WTC11 (cell line): ENCODE data around the gene MAPK8IP1.

ENCODE experiments used
- ETV6 ChIP-seq: sonication (generic); formaldehyde crosslinking; IDR thresholded peaks from 2 replicates; pipeline ENCODE4 v1.8.1; 2022; ENCODE audit warnings: mild to moderate bottlenecking, missing genetic modification reagents
- JUN ChIP-seq: sonication (generic); formaldehyde crosslinking; IDR thresholded peaks from 2 replicates; pipeline ENCODE4 v1.8.0; 2023; ENCODE audit warnings: mild to moderate bottlenecking, missing genetic modification reagents
- KAT7 ChIP-seq: sonication (generic); formaldehyde crosslinking; IDR thresholded peaks from 2 replicates; pipeline ENCODE4 v1.8.1; 2023; ENCODE audit warnings: missing genetic modification reagents, mild to moderate bottlenecking, borderline replicate concordance
- NR3C1 ChIP-seq: sonication (generic); formaldehyde crosslinking; conservative IDR thresholded peaks from 2 replicates; pipeline ENCODE4 v1.8.1; 2023; ENCODE audit warnings: low read depth, mild to moderate bottlenecking, missing genetic modification reagents
- PRDM15 ChIP-seq: sonication (generic); formaldehyde crosslinking; IDR thresholded peaks from 2 replicates; pipeline ENCODE4 v1.8.0; 2022; ENCODE audit warnings: missing genetic modification reagents
- TEAD4 ChIP-seq: sonication (generic); formaldehyde crosslinking; IDR thresholded peaks from 2 replicates; pipeline ENCODE4 v1.8.0; 2022; ENCODE audit warnings: mild to moderate bottlenecking, missing genetic modification reagents
- ZNF423 ChIP-seq: fragments of 250-450 bp; sonication (Bioruptor Pico); IDR thresholded peaks from 2 replicates; pipeline ENCODE4 v2.1.2; 2022; ENCODE audit warnings: mild to moderate bottlenecking, moderate library complexity
- TF ChIP-seq, protein P1 (sequence below): fragments of 200-600 bp; IDR thresholded peaks from 2 replicates; pipeline ENCODE4 v1.8.0; 2022; ENCODE audit warnings: antibody characterized with exemption
- TF ChIP-seq, protein P2 (sequence below): sonication (generic); formaldehyde crosslinking; IDR thresholded peaks from 2 replicates; pipeline ENCODE4 v1.8.0; 2022; ENCODE audit warnings: mild to moderate bottlenecking, missing genetic modification reagents

DNA sequence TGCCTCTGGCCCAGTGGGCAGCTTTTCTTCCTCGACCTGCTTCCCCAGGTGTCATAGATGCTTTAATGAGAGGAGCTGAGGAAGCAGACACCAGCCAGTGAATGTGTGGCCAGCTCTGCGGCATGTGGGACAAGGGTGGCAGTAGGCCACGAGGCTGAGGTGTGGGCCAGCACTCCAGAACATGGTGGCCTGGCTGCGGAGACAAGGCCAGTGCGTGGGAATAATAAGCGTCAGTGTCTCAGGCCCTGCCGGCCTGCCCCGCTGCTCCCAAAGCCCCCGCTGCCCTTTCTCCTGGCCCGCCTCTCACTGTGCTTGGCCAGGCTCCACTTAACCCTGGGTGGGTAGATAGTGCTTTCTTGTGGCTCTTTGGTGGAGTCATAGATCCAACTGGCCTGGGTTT, 2.1 kb downstream of the MAPK8IP1 start:
- no peak for TF ChIP-seq JUN (CRISPR knock-in tag)
- no peak for TF ChIP-seq NR3C1 (CRISPR knock-in tag)
- TF ChIP-seq, protein P1, sequence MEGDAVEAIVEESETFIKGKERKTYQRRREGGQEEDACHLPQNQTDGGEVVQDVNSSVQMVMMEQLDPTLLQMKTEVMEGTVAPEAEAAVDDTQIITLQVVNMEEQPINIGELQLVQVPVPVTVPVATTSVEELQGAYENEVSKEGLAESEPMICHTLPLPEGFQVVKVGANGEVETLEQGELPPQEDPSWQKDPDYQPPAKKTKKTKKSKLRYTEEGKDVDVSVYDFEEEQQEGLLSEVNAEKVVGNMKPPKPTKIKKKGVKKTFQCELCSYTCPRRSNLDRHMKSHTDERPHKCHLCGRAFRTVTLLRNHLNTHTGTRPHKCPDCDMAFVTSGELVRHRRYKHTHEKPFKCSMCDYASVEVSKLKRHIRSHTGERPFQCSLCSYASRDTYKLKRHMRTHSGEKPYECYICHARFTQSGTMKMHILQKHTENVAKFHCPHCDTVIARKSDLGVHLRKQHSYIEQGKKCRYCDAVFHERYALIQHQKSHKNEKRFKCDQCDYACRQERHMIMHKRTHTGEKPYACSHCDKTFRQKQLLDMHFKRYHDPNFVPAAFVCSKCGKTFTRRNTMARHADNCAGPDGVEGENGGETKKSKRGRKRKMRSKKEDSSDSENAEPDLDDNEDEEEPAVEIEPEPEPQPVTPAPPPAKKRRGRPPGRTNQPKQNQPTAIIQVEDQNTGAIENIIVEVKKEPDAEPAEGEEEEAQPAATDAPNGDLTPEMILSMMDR = no peak
- TF ChIP-seq, protein P2, sequence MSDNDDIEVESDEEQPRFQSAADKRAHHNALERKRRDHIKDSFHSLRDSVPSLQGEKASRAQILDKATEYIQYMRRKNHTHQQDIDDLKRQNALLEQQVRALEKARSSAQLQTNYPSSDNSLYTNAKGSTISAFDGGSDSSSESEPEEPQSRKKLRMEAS (CRISPR knock-in tag) = no peak
- TF ChIP-seq PRDM15 (CRISPR knock-in tag) = no peak
- no peak for TF ChIP-seq TEAD4 (CRISPR knock-in tag)
- no peak for TF ChIP-seq ETV6 (CRISPR knock-in tag)
- no peak for TF ChIP-seq KAT7 (CRISPR knock-in tag)
- no peak for TF ChIP-seq ZNF423 (CRISPR knock-in tag)
